WTC11 (cell line): Measurements from ENCODE around the gene MAU2. TPM values are rescaled to one million over a fixed set of nuclear protein-coding genes. Genes with fewer than 3 reads are reported as not detected.

Experiments
- AFF4 ChIP-seq: sonication (generic); formaldehyde crosslinking; IDR thresholded peaks from 2 replicates; pipeline ENCODE4 v1.8.1; 2023; ENCODE audit warnings: mild to moderate bottlenecking, missing genetic modification reagents, borderline replicate concordance
- ATF2 ChIP-seq: sonication (generic); formaldehyde crosslinking; IDR thresholded peaks from 2 replicates; pipeline ENCODE4 v1.8.1; 2022; ENCODE audit warnings: low read depth, missing genetic modification reagents, borderline replicate concordance
- ATF6 ChIP-seq: sonication (generic); formaldehyde crosslinking; IDR thresholded peaks from 2 replicates; pipeline ENCODE4 v1.8.1; 2023; ENCODE audit warnings: mild to moderate bottlenecking, missing genetic modification reagents
- ETV6 ChIP-seq: sonication (generic); formaldehyde crosslinking; IDR thresholded peaks from 2 replicates; pipeline ENCODE4 v1.8.1; 2022; ENCODE audit warnings: mild to moderate bottlenecking, missing genetic modification reagents
- FOXJ3 ChIP-seq: sonication (generic); formaldehyde crosslinking; IDR thresholded peaks from 2 replicates; pipeline ENCODE4 v1.9.0; 2021; ENCODE audit warnings: missing genetic modification reagents, mild to moderate bottlenecking, borderline replicate concordance
- FOXK1 ChIP-seq: sonication (generic); formaldehyde crosslinking; IDR thresholded peaks from 2 replicates; pipeline ENCODE4 v1.8.0; 2022; ENCODE audit warnings: mild to moderate bottlenecking, moderate library complexity, missing genetic modification reagents
- GRHL2 ChIP-seq: fragments of 250-450 bp; sonication (Bioruptor Pico); IDR thresholded peaks from 2 replicates; pipeline ENCODE4 v1.8.0; 2022; ENCODE audit warnings: mild to moderate bottlenecking, moderate library complexity; ENCODE audit not compliant: insufficient replicate concordance, severe bottlenecking
- GTF2I ChIP-seq: fragments of 250-450 bp; sonication (Bioruptor Pico); conservative IDR thresholded peaks from 2 replicates; pipeline ENCODE4 v1.4.0; 2021; ENCODE audit warnings: mild to moderate bottlenecking
- JUN ChIP-seq: sonication (generic); formaldehyde crosslinking; IDR thresholded peaks from 2 replicates; pipeline ENCODE4 v1.8.0; 2023; ENCODE audit warnings: mild to moderate bottlenecking, missing genetic modification reagents
- NFE2L1 ChIP-seq: sonication (generic); formaldehyde crosslinking; IDR thresholded peaks from 2 replicates; pipeline ENCODE4 v1.8.1; 2023; ENCODE audit warnings: missing genetic modification reagents
- NR1H2 ChIP-seq: sonication (generic); formaldehyde crosslinking; IDR thresholded peaks from 2 replicates; pipeline ENCODE4 v1.9.0; 2021; ENCODE audit warnings: mild to moderate bottlenecking, moderate library complexity, missing genetic modification reagents
- OVOL2 ChIP-seq: fragments of 250-450 bp; sonication (Bioruptor Pico); IDR thresholded peaks from 2 replicates; pipeline ENCODE4 v1.9.0; 2021; ENCODE audit warnings: mild to moderate bottlenecking, borderline replicate concordance
- RELA ChIP-seq: sonication (generic); formaldehyde crosslinking; IDR thresholded peaks from 2 replicates; pipeline ENCODE4 v1.8.1; 2022; ENCODE audit warnings: missing genetic modification reagents, mild to moderate bottlenecking, borderline replicate concordance
- RORB ChIP-seq: fragments of 250-450 bp; sonication (Bioruptor Pico); IDR thresholded peaks from 2 replicates; pipeline ENCODE4 v1.9.0; 2021; ENCODE audit warnings: mild to moderate bottlenecking
- SMAD3 ChIP-seq: sonication (generic); formaldehyde crosslinking; IDR thresholded peaks from 2 replicates; pipeline ENCODE4 v1.8.0; 2022; ENCODE audit warnings: missing genetic modification reagents, mild to moderate bottlenecking, borderline replicate concordance
- SOX15 ChIP-seq: fragments of 250-450 bp; sonication (Bioruptor Pico); IDR thresholded peaks from 2 replicates; pipeline ENCODE4 v1.9.0; 2021; ENCODE audit warnings: mild to moderate bottlenecking
- SP1 ChIP-seq: sonication (generic); formaldehyde crosslinking; conservative IDR thresholded peaks from 2 replicates; pipeline ENCODE4 v1.8.1; 2022; ENCODE audit warnings: missing genetic modification reagents
- TEAD1 ChIP-seq: sonication (generic); formaldehyde crosslinking; IDR thresholded peaks from 2 replicates; pipeline ENCODE4 v1.8.0; 2022; ENCODE audit warnings: mild to moderate bottlenecking, missing genetic modification reagents
- TEAD4 ChIP-seq: sonication (generic); formaldehyde crosslinking; IDR thresholded peaks from 2 replicates; pipeline ENCODE4 v1.8.0; 2022; ENCODE audit warnings: mild to moderate bottlenecking, missing genetic modification reagents
- TP53 ChIP-seq: sonication (generic); formaldehyde crosslinking; IDR thresholded peaks from 2 replicates; pipeline ENCODE4 v1.8.1; 2023; ENCODE audit warnings: mild to moderate bottlenecking, missing genetic modification reagents
- USF1 ChIP-seq: sonication (generic); formaldehyde crosslinking; IDR thresholded peaks from 2 replicates; pipeline ENCODE4 v1.8.0; 2022; ENCODE audit warnings: mild to moderate bottlenecking, missing genetic modification reagents
- ZNF121 ChIP-seq: sonication (generic); formaldehyde crosslinking; IDR thresholded peaks from 2 replicates; pipeline ENCODE4 v1.8.0; 2023; ENCODE audit warnings: missing genetic modification reagents
- ZNF219 ChIP-seq: sonication (generic); formaldehyde crosslinking; IDR thresholded peaks from 2 replicates; pipeline ENCODE4 v1.8.0; 2023; ENCODE audit warnings: missing genetic modification reagents, mild to moderate bottlenecking, borderline replicate concordance
- ZNF317 ChIP-seq: sonication (generic); formaldehyde crosslinking; IDR thresholded peaks from 2 replicates; pipeline ENCODE4 v1.8.1; 2023; ENCODE audit warnings: low read depth, mild to moderate bottlenecking, moderate library complexity, missing genetic modification reagents, borderline replicate concordance
- ZNF416 ChIP-seq: fragments of 250-450 bp; sonication (Bioruptor Pico); IDR thresholded peaks from 2 replicates; pipeline ENCODE4 v1.9.0; 2021; ENCODE audit warnings: mild to moderate bottlenecking, inconsistent platforms
- ZNF423 ChIP-seq: fragments of 250-450 bp; sonication (Bioruptor Pico); IDR thresholded peaks from 2 replicates; pipeline ENCODE4 v2.1.2; 2022; ENCODE audit warnings: mild to moderate bottlenecking, moderate library complexity
- total RNA-seq: library from RNA; stranded (reverse); gene quantifications from 3 replicates; pipeline ENCODE4 v1.2.3, GENCODE V29; 2021
- TF ChIP-seq, protein P1 (sequence below): fragments of 250-450 bp; sonication (Bioruptor Pico); conservative IDR thresholded peaks from 2 replicates; pipeline ENCODE4 v1.9.0; 2021; ENCODE audit warnings: mild to moderate bottlenecking
- TF ChIP-seq, protein P2 (sequence below): sonication (generic); formaldehyde crosslinking; conservative IDR thresholded peaks from 2 replicates; pipeline ENCODE4 v1.8.1; 2022; ENCODE audit warnings: mild to moderate bottlenecking, missing genetic modification reagents
- TF ChIP-seq, protein P3 (sequence below): sonication (generic); formaldehyde crosslinking; IDR thresholded peaks from 2 replicates; pipeline ENCODE4 v1.8.1; 2022; ENCODE audit warnings: mild to moderate bottlenecking, moderate library complexity, missing genetic modification reagents

Gene MAU2
- total RNA-seq, 1 experiment from 2014 or later: 56.8 TPM

GRCh38 chr19:19320361-19321140 lies at the start of gene MAU2, which contains the start of gene SUGP1 (continued):
- TF ChIP-seq ETV6 (CRISPR knock-in tag) (peak; percentile 81; the same call in 1 of the 2 replicates), SMAD3 (CRISPR knock-in tag) (peak; percentile 35; the same call in 1 of the 2 replicates), OVOL2 (CRISPR knock-in tag) (no peak), NR1H2 (0 out of 2 replicates have a peak, but pooled peaks have one; percentile 15), TEAD1 (peak; percentile 94), FOXJ3 (CRISPR knock-in tag) (no peak), TEAD4 (CRISPR knock-in tag) (peak; percentile 50; the same call in 1 of the 2 replicates), ATF2 (CRISPR knock-in tag) (no peak), FOXK1 (CRISPR knock-in tag) (peak; percentile 98), ZNF423 (CRISPR knock-in tag) (no peak), ZNF317 (CRISPR knock-in tag) (no peak), GRHL2 (CRISPR knock-in tag) (no peak), TP53 (no peak), AFF4 (CRISPR knock-in tag) (no peak), RORB (CRISPR knock-in tag) (no peak), ATF6 (no peak), ZNF416 (no peak), JUN (0 out of 2 replicates have a peak, but pooled peaks have one; percentile 72), RELA (CRISPR knock-in tag) (no peak), USF1 (CRISPR knock-in tag) (peak; percentile 39; the same call in 1 of the 2 replicates), ZNF121 (CRISPR knock-in tag) (no peak), SOX15 (CRISPR knock-in tag) (no peak), ZNF219 (peak; percentile 65; the same call in 1 of the 2 replicates), NFE2L1 (peak; percentile 62; the same call in 1 of the 2 replicates), GTF2I (no peak), SP1 (peak; percentile 62)
- TF ChIP-seq, protein P1, sequence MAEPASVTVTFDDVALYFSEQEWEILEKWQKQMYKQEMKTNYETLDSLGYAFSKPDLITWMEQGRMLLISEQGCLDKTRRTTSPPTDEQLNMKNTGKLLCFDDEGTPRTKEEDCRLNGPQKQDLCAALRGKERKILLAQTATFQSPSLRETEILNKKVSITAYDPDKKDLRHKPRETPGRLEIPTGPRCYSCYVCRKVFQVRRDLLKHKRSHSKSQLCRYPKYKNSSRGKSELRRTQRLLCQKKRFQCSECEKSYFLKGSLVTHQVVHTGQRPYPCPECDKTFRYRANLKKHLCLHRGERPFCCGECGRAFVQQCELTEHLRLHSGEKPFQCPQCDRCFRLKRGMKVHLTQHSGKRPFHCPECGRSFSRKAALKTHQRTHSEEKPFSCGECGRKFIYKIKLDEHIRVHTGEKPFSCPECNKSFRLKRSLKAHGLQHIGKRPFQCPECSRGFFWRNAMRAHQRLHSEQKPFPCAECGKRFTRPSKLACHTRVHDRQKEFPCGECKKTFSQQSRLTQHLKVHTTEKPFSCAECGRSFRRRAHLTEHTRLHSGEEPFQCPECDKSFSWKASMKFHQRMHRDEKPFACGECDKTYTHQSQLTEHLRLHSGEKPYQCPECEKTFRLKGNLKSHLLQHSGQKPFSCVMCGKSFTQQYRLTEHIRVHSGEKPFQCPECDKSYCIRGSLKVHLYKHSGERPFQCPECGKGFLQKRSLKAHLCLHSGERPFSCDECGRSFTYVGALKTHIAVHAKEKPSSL (CRISPR knock-in tag): no peak
- TF ChIP-seq, protein P2, sequence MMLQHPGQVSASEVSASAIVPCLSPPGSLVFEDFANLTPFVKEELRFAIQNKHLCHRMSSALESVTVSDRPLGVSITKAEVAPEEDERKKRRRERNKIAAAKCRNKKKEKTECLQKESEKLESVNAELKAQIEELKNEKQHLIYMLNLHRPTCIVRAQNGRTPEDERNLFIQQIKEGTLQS (CRISPR knock-in tag): no peak
- TF ChIP-seq, protein P3, sequence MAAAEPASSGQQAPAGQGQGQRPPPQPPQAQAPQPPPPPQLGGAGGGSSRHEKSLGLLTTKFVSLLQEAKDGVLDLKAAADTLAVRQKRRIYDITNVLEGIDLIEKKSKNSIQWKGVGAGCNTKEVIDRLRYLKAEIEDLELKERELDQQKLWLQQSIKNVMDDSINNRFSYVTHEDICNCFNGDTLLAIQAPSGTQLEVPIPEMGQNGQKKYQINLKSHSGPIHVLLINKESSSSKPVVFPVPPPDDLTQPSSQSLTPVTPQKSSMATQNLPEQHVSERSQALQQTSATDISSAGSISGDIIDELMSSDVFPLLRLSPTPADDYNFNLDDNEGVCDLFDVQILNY (CRISPR knock-in tag): peak; percentile 53
